Limb (tissue), 2 donors: ENCODE results near the gene SNX20.

Experiments used
- DNase-seq, 2 donors: peaks; one replicate each; pipeline ENCODE4 v3.0.0-alpha.2; 2016; ENCODE audit errors: extremely low spot score in 2 of 2

Gene SNX20

GRCh38 chr16:50681021-50681885 is at the start of gene SNX20:
TSS of gene SNX20 (minus strand) at chr16:50681312. CDS start at chr16:50677526, 3,786 bp downstream.
- no peak for DNase-seq

GRCh38 chr16:50724306-50724705 is 43.2 kb upstream of the SNX20 start:
- DNase-seq, result no peak

GRCh38 chr16:50722960-50723359 is 41.8 kb upstream of the SNX20 start:
- no peak for DNase-seq

- DNase-seq, result no peak
These were observed 41.3 kb upstream of the SNX20 start for GRCh38 chr16:50722405-50722737.

GRCh38 chr16:50721549-50722404 is 40.7 kb upstream of the SNX20 start:
- no peak for DNase-seq

- DNase-seq, result no peak
These were observed 38.6 kb upstream of the SNX20 start for GRCh38 chr16:50719401-50720337.

- no peak for DNase-seq
These were observed 37.8 kb upstream of the SNX20 start for GRCh38 chr16:50718761-50719400.

- DNase-seq, result no peak
These were observed 37.1 kb upstream of the SNX20 start for GRCh38 chr16:50718061-50718760.

GRCh38 chr16:50717494-50717893 is 36.4 kb upstream of the SNX20 start:
- DNase-seq, result no peak

GRCh38 chr16:50717091-50717490 is 36.0 kb upstream of the SNX20 start:
- DNase-seq, result no peak

- no peak for DNase-seq
These were observed 31.8 kb upstream of the SNX20 start for GRCh38 chr16:50712956-50713355.

GRCh38 chr16:50712560-50712898 is 31.4 kb upstream of the SNX20 start:
- DNase-seq, result no peak

GRCh38 chr16:50711862-50712559 is 30.9 kb upstream of the SNX20 start:
- DNase-seq, result peak; percentile 42 to 62

- DNase-seq, result no peak
These were observed 29.9 kb upstream of the SNX20 start for GRCh38 chr16:50711040-50711439.

GRCh38 chr16:50709980-50710379 is 28.9 kb upstream of the SNX20 start:
- DNase-seq, result no peak

GRCh38 chr16:50709061-50709684 is 28.1 kb upstream of the SNX20 start:
- no peak for DNase-seq

- DNase-seq, result no peak
These were observed 27.4 kb upstream of the SNX20 start for GRCh38 chr16:50708373-50709060.

GRCh38 chr16:50706250-50706649 is 25.1 kb upstream of the SNX20 start:
- no peak for DNase-seq
